HG03135 (cell line): ENCODE data around the gene C3orf52.

Source experiments
- ATAC-seq: cut with Tn5 transposase; IDR thresholded peaks from one replicate; pipeline ENCODE4 v1.9.1; 2021; ENCODE audit warnings: mild to moderate bottlenecking, moderate library complexity; ENCODE audit not compliant: unreplicated experiment

The C3orf52 gene

DNA sequence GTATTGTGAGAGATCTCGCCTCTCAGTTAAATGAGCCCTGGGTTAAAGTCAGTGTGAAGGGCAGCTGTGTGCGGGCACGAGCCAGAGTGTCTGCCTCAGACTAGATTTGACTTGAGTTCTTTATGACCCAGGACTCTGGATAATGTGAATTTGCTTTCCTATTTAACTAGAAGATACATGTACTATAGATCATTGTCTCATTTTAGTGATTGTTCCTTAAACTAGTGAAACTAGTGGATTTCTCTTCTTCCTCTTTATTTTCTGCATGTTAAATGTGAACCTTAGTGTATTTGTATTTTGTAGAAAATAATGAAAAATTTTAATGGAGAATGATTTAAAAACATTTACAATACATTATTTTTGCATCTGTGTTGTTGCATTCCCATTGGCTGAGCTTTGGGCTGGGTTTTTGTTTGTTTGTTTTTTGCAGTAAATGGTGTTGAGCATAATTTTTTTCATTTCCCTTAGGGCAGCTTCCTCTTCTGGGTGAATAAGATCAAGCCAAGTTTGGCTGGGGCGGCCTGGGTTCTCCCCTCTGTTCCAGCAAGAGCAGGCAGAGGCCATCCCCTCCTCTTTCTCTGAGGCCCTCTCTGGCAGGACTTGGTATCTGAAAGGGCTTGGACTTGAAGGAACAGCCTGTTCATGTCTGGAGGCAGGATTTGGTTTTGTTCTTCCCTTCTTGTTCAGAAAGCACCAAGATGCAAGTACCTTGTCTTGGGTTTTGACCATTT, 31.8 kb downstream of the C3orf52 start:
- ATAC-seq, result no peak

DNA sequence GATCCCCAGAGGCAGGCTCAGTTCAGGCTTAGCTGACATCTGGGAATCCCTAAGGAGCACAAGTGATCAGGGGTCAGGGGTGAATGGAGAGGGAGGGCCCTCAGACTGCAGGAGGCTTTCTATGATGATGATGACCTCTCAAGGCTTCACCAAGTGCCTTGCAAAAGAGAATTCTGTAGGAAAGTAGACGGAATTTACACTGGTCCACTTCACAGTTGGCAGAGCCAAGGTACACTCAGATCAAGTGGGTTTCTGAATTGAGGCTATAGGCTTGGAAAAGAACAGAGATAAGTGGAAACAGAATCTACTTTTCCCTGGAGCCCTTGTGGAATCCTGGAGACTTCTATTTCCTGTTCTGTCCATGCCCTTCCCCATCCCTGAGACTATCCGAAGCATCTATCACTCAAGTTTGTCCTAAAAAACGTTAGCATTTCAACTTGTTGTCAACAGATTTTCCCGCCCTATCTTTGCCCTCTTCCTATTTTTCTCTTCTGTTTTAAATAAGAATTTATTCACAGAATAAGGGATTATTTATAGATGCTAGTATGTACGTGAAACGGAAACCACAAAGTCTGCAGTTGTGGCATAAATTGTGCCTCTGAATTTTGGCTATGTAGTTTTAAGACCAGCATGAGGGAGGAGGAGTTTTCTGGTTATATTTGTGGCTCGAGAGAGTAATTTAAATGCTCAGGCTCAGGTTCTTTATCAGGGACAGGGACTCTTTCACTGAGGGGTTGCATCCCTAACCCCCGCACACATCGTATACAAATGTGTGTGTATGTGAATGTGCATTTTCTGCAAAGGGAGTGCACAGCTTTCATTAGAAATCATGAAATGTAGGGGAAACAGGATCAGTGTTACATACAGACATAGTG, 34.0 kb downstream of the C3orf52 start:
- ATAC-seq, result no peak

- ATAC-seq, result no peak
These were observed 35.7 kb downstream of the C3orf52 start for GRCh38 chr3:112121577-112122547.

- ATAC-seq, result no peak
These were observed 36.7 kb downstream of the C3orf52 start for GRCh38 chr3:112122870-112123269.

- no peak for ATAC-seq
These were observed 37.4 kb downstream of the C3orf52 start for GRCh38 chr3:112123548-112123947.

DNA sequence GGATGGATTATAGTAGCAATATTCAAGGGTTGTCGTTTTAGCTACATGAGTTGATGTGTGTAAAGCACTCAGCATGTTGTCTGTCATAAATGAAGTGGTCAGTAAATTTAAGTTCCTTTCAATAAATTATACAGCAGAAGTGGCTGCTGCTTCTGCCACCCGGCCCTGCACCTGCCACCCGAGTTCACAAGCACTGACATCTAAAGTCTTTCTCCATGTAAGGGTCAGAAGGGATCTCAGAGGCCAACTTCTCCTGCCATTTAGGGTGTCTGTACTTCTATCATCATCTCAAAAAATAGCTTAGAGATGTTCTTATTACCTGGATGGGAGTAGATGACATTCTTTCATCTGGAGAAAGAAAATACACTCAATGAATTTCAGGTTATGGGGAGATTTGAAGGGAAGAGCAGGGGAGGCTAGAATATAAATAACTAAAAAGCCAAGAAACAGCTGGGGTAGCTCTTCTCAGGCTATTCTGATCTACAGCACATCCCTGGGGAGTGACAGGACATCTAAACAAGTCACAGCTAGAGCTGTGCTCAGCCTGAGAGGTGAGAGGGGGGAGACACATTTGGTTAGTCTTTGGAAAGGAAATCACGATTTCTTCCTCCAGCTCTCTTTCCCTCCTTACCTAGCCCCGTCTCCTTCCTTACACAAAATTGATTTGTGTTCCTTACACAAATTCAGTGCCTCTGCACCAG, 38.9 kb downstream of the C3orf52 start:
- ATAC-seq, result no peak

GRCh38 chr3:112126511-112126911, 40.3 kb downstream of the C3orf52 start:
- ATAC-seq, result no peak

DNA sequence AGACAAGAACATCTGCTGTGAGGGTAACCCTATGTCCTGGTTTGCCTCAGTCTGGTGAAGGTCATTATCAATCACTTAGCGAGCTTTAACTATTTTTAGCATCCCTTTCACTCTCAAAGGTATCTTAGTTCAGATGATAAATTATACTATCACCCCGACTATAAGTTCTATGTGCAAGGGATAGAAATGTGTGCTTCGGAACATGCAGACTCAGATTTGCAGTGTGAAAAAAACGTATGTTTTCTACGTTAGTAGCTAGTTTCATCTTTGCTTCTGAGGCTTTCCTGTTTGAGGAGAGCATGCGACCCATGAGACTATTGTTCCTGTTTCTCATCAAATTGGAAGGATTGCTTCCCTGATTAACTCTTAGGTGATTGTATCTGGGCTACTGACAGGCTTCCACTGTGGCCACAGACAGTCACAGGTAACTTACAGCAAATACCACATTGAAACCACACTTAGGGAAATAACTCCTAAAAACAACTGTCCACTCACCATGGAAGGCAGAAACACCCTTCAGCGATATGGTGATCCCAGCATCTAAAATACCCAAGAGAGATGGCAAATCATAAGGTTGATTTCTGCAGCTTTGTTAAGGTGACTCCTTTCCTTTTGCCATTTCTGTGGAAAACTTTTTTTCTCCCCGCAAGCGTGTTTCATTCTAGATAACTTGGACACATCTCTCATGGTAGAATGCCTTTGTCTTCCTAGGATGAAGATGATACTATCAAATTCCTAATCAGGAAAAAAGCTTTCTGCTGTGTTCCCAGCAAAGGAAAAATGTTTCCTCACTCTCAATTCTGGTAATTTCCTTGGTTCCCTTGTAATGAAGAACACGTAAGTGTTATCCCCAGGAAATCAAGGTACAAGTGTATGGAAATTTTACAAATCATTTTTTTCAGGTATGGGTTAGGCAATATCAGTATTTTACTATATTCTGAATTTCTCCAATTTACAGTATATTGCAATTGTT, 41.6 kb downstream of the C3orf52 start:
- no peak for ATAC-seq

GRCh38 chr3:112128843-112129727, 42.9 kb downstream of the C3orf52 start:
- ATAC-seq, result peak; percentile 66

DNA sequence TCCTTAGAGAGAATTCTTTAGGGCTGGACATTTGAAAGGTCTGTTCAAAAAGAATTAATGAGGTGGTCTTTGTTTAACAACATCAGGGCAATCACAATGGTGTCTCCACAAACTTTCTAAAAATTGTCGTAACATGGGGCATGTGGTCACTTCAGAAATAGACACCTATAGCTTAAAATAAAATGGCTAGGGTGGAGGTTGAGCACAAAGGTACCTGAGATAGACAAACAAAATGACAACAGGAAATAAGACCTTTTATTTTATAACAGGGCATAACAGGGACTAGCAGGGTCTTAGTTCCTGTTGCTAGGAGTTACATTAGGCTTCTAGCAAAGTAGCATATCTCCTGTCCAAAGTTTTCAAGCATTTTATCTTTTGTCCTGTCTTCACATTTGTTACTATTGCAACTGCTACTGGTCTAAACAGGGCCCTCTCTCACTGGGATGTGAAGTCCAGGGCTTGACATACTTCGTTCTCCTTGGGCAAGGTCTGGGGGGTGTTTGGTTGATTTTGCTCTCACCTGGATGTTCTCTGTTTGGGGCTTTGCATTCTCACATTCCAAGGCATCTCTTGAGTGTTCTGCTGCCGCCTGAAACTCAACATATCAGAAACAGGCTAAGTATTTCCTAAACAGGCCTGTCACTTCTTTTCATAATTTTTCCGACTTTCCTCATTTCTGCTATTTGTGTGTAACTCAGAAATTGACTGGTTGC, 43.9 kb downstream of the C3orf52 start:
- no peak for ATAC-seq

GRCh38 chr3:112130638-112130993, 44.4 kb downstream of the C3orf52 start:
- ATAC-seq, result no peak

DNA sequence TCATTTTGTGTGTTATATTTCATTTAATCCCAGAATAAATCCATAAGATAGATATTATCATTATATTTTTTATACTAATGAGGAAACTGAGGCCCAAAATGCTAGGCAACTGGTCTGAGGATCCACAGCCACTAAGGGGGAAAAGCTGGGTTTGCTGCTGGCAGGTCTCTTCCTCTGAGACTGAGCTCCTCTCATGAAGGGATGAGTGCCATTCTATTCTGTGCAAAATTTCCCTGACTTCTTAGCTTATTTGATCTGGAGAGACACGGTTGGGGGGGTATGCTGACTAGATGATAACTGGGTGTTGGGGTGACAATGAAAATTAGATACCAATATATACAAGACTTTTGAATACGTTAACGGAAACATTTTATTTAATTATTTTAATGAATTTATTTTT, 44.9 kb downstream of the C3orf52 start:
- ATAC-seq, result no peak

- no peak for ATAC-seq
These were observed 45.9 kb downstream of the C3orf52 start for GRCh38 chr3:112132088-112132487.

- no peak for ATAC-seq
These were observed 46.4 kb downstream of the C3orf52 start for GRCh38 chr3:112132554-112132953.

- ATAC-seq, result peak; percentile 58
These were observed 46.8 kb downstream of the C3orf52 start, which contains the start of gene GCSAM for GRCh38 chr3:112132975-112133448. GCSAM (minus strand) TSS chr3:112133248; CDS start chr3:112133120, 128 bp downstream.

DNA sequence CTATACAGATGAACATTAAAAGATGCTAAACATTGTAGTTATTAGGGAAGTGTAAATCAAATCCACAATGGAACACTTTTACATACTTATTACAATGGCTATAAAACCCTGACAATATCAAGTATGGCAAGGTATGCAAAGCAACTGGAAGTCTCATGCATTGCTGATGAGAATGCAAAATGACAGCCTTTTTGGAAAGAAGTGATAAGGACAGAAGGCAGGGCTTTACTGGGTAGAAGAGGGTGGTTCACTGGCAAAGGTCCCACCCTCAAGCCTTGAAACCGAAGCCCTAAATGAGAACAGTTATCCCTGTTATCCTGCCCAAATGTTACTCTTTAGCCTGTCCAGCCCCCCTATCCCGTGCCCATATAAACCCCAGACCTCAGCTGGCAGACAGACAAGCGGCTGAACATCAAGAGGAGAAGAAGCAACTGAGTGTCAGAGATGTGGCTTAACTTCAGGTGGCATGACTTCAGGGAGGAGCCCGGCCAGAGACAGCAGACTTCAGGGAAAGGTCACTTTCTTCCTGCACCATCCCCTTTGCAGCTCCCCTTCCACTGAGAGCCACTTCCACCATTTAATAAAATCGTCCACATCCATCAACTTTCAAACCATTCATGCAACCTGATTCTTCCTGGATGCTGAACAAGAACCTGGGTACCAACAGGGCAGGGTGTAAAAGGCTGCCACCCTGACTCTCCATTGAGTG, 47.6 kb downstream of the C3orf52 start:
- no peak for ATAC-seq
